GM12878 (cell line): ENCODE data around the gene GALNTL6. TPM values are rescaled to one million over a fixed set of nuclear protein-coding genes. Genes with fewer than 3 reads are reported as not detected.
"Not testable (repeated sequence)": the region's sequence is repeated elsewhere in the genome, so short reads cannot be mapped to it uniquely, and the experiment has no call there.

Experiments used
- ATAC-seq: fragments of 200-7000 bp; cut with Tn5 transposase; 3 replicates; pipeline ENCODE4 v1.9.1; 2020; ENCODE audit warnings: mild to moderate bottlenecking, moderate library complexity
- BruUV-seq: library from RNA; stranded (reverse); fragments of 400-500 nt; replicated peaks from 2 replicates; lab custom pipeline; 2021; lab: Mats Ljungman, UMichigan
- CTCF ChIA-PET: fragments of 300-600 bp; sonication (Branson Sonifier 250); formaldehyde crosslinking; extraction: SDS; loops from one replicate; lab custom pipeline; 2021; ENCODE audit warnings: inconsistent platforms; lab: Yijun Ruan, JAX
- POLR2A ChIA-PET: fragments of 350-600 bp; formaldehyde crosslinking; extraction: SDS; loops from one replicate; lab custom pipeline; 2021; ENCODE audit warnings: inconsistent platforms; lab: Charles Lee
- RAD21 ChIA-PET: fragments of 300-600 bp; sonication (Branson Sonifier 250); formaldehyde crosslinking; loops from one replicate; lab custom pipeline; 2023; ENCODE audit warnings: antibody characterized with exemption; ENCODE audit not compliant: unreplicated experiment; lab: Charles Lee
- SMC1A ChIA-PET: fragments of 300-600 bp; sonication (Branson Sonifier 250); formaldehyde crosslinking; loops from one replicate; lab custom pipeline; 2023; ENCODE audit not compliant: unreplicated experiment, uncharacterized antibody; lab: Charles Lee
- DNase-seq: peaks from one replicate; pipeline ENCODE4 v3.0.0-alpha.2; 2011; ENCODE audit warnings: low read depth, low spot score
- FAIRE-seq: peaks from 3 replicates; lab custom pipeline; 2011; peaks lifted over from hg19 to GRCh38; lab: Jason Lieb, UNC
- H2AFZ ChIP-seq: 2 replicates; pipeline ENCODE4 v1.6.0; 2011; ENCODE audit warnings: low read depth, low read length, control low read depth; ENCODE audit not compliant: control insufficient read depth
- H3K27ac ChIP-seq: 2 replicates; pipeline ENCODE4 v1.5.1; 2011; ENCODE audit warnings: control low read depth; ENCODE audit not compliant: control insufficient read depth, insufficient read depth
- H3K27me3 ChIP-seq, 2 experiments: replicated peaks in 1 of 2; 2 replicates each; pipeline versions ENCODE4 v1.6.0 to v1.6.1; 2011; ENCODE audit warnings: low read length in 1 of 2; ENCODE audit not compliant: control insufficient read depth in 2 of 2, insufficient read depth in 2 of 2
- H3K36me3 ChIP-seq, 2 experiments: 2 replicates each; pipeline ENCODE4 v1.5.1; 2011; ENCODE audit warnings: low read length in 1 of 2; ENCODE audit not compliant: control insufficient read depth in 2 of 2, insufficient read depth in 2 of 2
- H3K4me1 ChIP-seq: 2 replicates; pipeline ENCODE4 v1.6.1; 2011; ENCODE audit warnings: mild to moderate bottlenecking, low read length, moderate library complexity, mixed read lengths; ENCODE audit not compliant: control insufficient read depth, insufficient read depth
- H3K4me2 ChIP-seq: 2 replicates; pipeline ENCODE4 v1.6.0; 2011; ENCODE audit warnings: control low read depth; ENCODE audit not compliant: control insufficient read depth, insufficient read depth
- H3K4me3 ChIP-seq: fragments of 200-600 bp; sonication (generic); 2 replicates; pipeline ENCODE4 v1.5.1; 2016
- H3K79me2 ChIP-seq: 2 replicates; pipeline ENCODE4 v1.6.0; 2011; ENCODE audit warnings: low read length; ENCODE audit not compliant: control insufficient read depth, insufficient read depth
- H3K9ac ChIP-seq: 2 replicates; pipeline ENCODE4 v1.8.0; 2011; ENCODE audit warnings: low read length, control low read depth, mixed read lengths; ENCODE audit not compliant: control insufficient read depth, insufficient read depth
- H3K9me3 ChIP-seq: replicated peaks from 3 replicates; pipeline ENCODE4 v1.5.1; 2011; ENCODE audit warnings: mild to moderate bottlenecking, low read length; ENCODE audit not compliant: control insufficient read depth, insufficient read depth
- H4K20me1 ChIP-seq: 2 replicates; pipeline ENCODE4 v1.6.0; 2011; ENCODE audit not compliant: control insufficient read depth, insufficient read depth
- BCL11A ChIP-seq: IDR thresholded peaks from 2 replicates; pipeline ENCODE4 v1.6.1; 2011; ENCODE audit warnings: low read depth, low read length
- CHD1 ChIP-seq: IDR thresholded peaks from 2 replicates; pipeline ENCODE4 v1.6.1; 2012; ENCODE audit warnings: low read depth, low read length, improper control_type of control experiment
- CHD2 ChIP-seq: IDR thresholded peaks from 2 replicates; pipeline ENCODE4 v1.6.1; 2011; ENCODE audit warnings: low read depth, low read length, improper control_type of control experiment, borderline replicate concordance
- DPF2 ChIP-seq: fragments of 450-650 bp; IDR thresholded peaks from 2 replicates; pipeline ENCODE4 v1.6.1; 2017; ENCODE audit warnings: mild to moderate bottlenecking
- EGR1 ChIP-seq, 2 experiments: IDR thresholded peaks; 1 replicate in 1 of 2; 2 replicates in 1 of 2; pipeline ENCODE4 v1.6.1; 2011 to 2012; ENCODE audit warnings: low read depth in 2 of 2, low read length in 2 of 2, borderline replicate concordance in 1 of 2, mild to moderate bottlenecking in 1 of 2, moderate library complexity in 1 of 2
- EP300 ChIP-seq, 2 experiments: fragments of 150-350 bp in 1 of 2; IDR thresholded peaks; 2 replicates each; pipeline ENCODE4 v1.6.1; 2011 to 2012; ENCODE audit warnings: low read depth in 2 of 2, low read length in 2 of 2, borderline replicate concordance in 1 of 2, improper control_type of control experiment in 1 of 2, inconsistent platforms in 1 of 2; ENCODE audit not compliant: control insufficient read depth in 1 of 2
- LARP7 ChIP-seq: fragments of 450-650 bp; IDR thresholded peaks from 2 replicates; pipeline ENCODE4 v1.6.1; 2017; ENCODE audit warnings: mild to moderate bottlenecking
- MYB ChIP-seq: fragments of 150-350 bp; IDR thresholded peaks from 2 replicates; pipeline ENCODE4 v1.6.1; 2014; ENCODE audit warnings: mild to moderate bottlenecking, low read depth, low read length, borderline replicate concordance
- NBN ChIP-seq: fragments of 450-650 bp; IDR thresholded peaks from 2 replicates; pipeline ENCODE4 v1.6.1; 2016
- RUNX3 ChIP-seq: IDR thresholded peaks from 2 replicates; pipeline ENCODE4 v1.6.1; 2012; ENCODE audit warnings: low read length, inconsistent platforms
- SMC3 ChIP-seq: IDR thresholded peaks from 2 replicates; pipeline ENCODE4 v1.6.1; 2011; ENCODE audit warnings: low read length, improper control_type of control experiment, borderline replicate concordance
- WRNIP1 ChIP-seq: IDR thresholded peaks from 2 replicates; pipeline ENCODE4 v1.6.1; 2011; ENCODE audit warnings: low read depth, low read length, improper control_type of control experiment, borderline replicate concordance
- ZNF622 ChIP-seq: fragments of 450-650 bp; IDR thresholded peaks from 2 replicates; pipeline ENCODE4 v1.6.1; 2017; ENCODE audit warnings: mild to moderate bottlenecking, inconsistent platforms
- WGBS: methylation state at CpG from one replicate; pipeline ENCODE4 v1.1.6; 2016; ENCODE audit warnings: low lambda C conversion rate; ENCODE audit not compliant: insufficient replicate concordance, insufficient coverage; ENCODE audit errors: missing lambda C conversion rate; 5-methylcytosine and 5-hydroxymethylcytosine counted together
- in situ Hi-C: fragments of 300-500 bp; cut with MboI; formaldehyde crosslinking; loops from 9 replicates; pipeline ENCODE4 v1.14.3; 2018; ENCODE audit warnings: mixed read lengths
- intact Hi-C: fragments of 100-400 bp; cut with micrococcal nuclease; formaldehyde crosslinking; loops from one replicate; pipeline ENCODE4 v1.14.2; 2022; ENCODE audit not compliant: unreplicated experiment
- polyA plus RNA-seq, 11 experiments: library from polyadenylated mRNA; depleted of rRNA in 4 of 11; unstranded in 6 of 11; stranded (reverse) in 5 of 11; fragments of >200 nt; fragmentation: Nextera tagmentation in 4 of 11; fragmentation: Illumina TruSeq in 1 of 11; extraction: Ambion mirVana in 4 of 11; extraction: Trizol in 1 of 11; gene quantifications; 1 replicate in 1 of 11; 2 replicates in 10 of 11; pipeline versions ENCODE4 v1.2.1 to v1.2.3, GENCODE V29; 2011 to 2016; ENCODE audit warnings: inconsistent platforms in 2 of 11, missing spikeins in 2 of 11, low read depth in 1 of 11
- total RNA-seq, 4 experiments: library from RNA; depleted of rRNA in 3 of 4; stranded (reverse); fragments of >200 nt in 3 of 4; fragmentation: Illumina TruSeq in 1 of 4; extraction: Trizol in 1 of 4; gene quantifications; 2 replicates each; pipeline versions ENCODE4 v1.2.1 to v1.2.3, GENCODE V29; 2013 to 2021

Gene GALNTL6
- total and polyA plus RNA-seq, 10 of the 15 experiments (the other 5 are each of a cell fraction or from before 2014, with no cell fraction given) = 0.01 to 0.29 TPM; not detected in 8

GRCh38 chr4:172963498-172964294, 1150.5 kb downstream of the GALNTL6 start:
- ChIA-PET POLR2A (no interaction called here), SMC1A (no interaction called here), CTCF (no interaction called here), RAD21 (no interaction called here)
- Histone ChIP-seq H3K36me3 (no peaks in the 10 kb centered on the region), H4K20me1 (no peaks in the 10 kb centered on the region), H3K27ac (no peak overlapping the region), H3K9me3 (no peaks in the 10 kb centered on the region; the same call in 2 of the 3 replicates), H3K4me2 (no peak overlapping the region), H2AFZ (no peak overlapping the region), H3K9ac (no peak overlapping the region), H3K4me1 (no peaks in the 10 kb centered on the region), H3K79me2 (no peaks in the 10 kb centered on the region), H3K27me3 (0 out of 4 replicates have a peak, but pooled peaks cover 0 to 1% of the 10 kb centered on the region in 2 experiments), H3K4me3 (no peak overlapping the region)
- BruUV-seq = no TSS peak
- WGBS = 44% methylated on average over 5 of the region's 5 CpGs
- intact Hi-C loops (no loop called here), in situ Hi-C loops (no loop called here)
- no peak for ATAC-seq
- FAIRE-seq = no peak
- no peak for DNase-seq
- TF ChIP-seq CHD2 = no peak
- TF ChIP-seq CHD1 = no peak
- no peak for TF ChIP-seq RUNX3
- no peak for TF ChIP-seq DPF2
- TF ChIP-seq NBN = no peak
- TF ChIP-seq EGR1 (IDR thresholded peaks at IDR 0.05; ENCODE audit: borderline replicate concordance in 1 of 2, low read depth in 2 of 2, low read length in 2 of 2) = no peak
- TF ChIP-seq WRNIP1 = no peak
- no peak for TF ChIP-seq BCL11A
- no peak for TF ChIP-seq EP300 (IDR thresholded peaks at IDR 0.05; ENCODE audit: borderline replicate concordance in 1 of 2, control insufficient read depth in 1 of 2, low read depth in 2 of 2, low read length in 2 of 2)
- TF ChIP-seq ZNF622 = no peak
- no peak for TF ChIP-seq MYB
- TF ChIP-seq SMC3 = no peak
- no peak for TF ChIP-seq LARP7
- TF ChIP-seq, all 136 proteins: peak for 0

GRCh38 chr4:172970189-172970588, 1157.0 kb downstream of the GALNTL6 start:
- H3K9ac ChIP-seq, H3K9me3 ChIP-seq, in situ Hi-C loops, H3K27me3 ChIP-seq, H3K4me1 ChIP-seq, RAD21 ChIA-PET, intact Hi-C loops, BruUV-seq, H2AFZ ChIP-seq, H3K4me3 ChIP-seq, CTCF ChIA-PET, FAIRE-seq, ATAC-seq, H3K4me2 ChIP-seq, H3K79me2 ChIP-seq, H3K27ac ChIP-seq, H3K36me3 ChIP-seq, SMC1A ChIA-PET, DNase-seq, H4K20me1 ChIP-seq: not testable (repeated sequence)
- WGBS = 40% methylated on average over 4 of the region's 4 CpGs
- POLR2A ChIA-PET = interaction anchor here (0.5 kb wide), 1 partner anchor 338 kb away, joined by 4 read pairs; no protein-coding TSS in a partner anchor
